T follicular helper cell (primary cell): ENCODE data around the gene HS6ST2.

Experiments
- DNase-seq: peaks from one replicate; pipeline ENCODE4 v3.0.0-alpha.2; 2020; ENCODE audit warnings: low read depth

HS6ST2 gene

DNA sequence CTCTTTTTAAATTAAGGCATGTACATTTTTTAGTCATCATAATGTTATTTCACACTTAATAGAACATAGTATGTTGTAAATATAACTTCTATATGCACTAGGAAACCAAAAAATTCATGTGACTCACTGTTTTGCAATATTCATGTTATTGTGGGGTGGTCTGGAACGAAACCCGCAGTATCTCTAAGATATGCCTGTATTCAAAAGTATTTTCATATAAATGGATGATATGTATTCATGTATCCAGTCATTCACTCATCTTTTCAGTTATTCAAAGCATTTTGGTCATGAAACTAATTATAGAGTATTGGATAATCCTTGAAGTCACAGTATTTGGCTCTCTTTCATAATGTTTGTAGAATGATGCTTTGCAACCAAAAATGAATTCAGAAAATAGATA is 168.1 kb downstream of the HS6ST2 start:
- no peak for DNase-seq

GRCh38 chrX:132786217-132786616 is 172.2 kb downstream of the HS6ST2 start:
- no peak for DNase-seq

DNA sequence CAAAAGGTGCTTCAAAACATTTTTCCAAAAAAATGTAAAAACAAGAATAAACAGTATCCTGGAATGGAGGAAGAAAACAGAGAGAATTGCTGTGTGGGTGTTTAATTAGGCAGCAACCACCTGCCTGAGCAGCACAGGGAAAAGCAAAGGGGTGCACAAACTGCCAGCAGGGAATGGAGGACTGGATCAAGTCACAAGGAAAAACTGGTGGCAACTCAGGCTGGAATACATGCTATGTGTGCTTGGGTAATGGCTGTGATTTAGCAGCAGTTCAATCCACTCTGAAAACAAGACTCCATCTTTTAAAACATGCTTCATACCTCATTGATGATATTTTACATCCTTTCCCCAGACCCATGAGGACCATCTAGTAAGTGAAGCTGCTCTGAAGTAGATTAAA is 179.5 kb downstream of the HS6ST2 start:
- no peak for DNase-seq

- no peak for DNase-seq
Measured at GRCh38 chrX:132776486-132777210, 181.8 kb downstream of the HS6ST2 start.

DNA sequence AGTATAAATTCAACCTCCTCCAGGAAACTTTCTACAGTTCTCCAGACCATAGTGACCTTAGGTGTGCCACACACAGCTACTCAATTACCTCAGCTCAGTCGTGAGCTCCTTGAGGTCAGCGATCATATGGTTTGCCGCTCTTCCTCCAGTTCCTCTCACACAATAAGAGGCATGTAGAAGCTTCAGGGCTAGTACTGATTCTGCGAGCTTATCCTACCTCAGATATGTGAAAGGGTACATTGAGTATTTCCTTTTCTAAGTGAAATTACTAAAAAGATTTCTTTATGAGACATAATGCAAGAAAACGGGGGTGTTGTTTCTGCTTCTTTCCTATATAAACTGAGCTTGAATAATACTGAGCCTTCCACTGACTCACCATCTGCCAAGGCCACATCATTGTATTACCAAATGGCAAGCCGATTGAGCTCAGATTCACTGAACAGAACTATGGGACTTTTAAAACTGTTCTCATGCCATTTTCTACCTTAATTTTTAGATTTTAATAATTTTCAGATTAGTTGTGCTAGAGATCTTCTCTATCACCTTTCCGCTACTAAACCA is 183.1 kb downstream of the HS6ST2 start:
- DNase-seq: no peak

DNA sequence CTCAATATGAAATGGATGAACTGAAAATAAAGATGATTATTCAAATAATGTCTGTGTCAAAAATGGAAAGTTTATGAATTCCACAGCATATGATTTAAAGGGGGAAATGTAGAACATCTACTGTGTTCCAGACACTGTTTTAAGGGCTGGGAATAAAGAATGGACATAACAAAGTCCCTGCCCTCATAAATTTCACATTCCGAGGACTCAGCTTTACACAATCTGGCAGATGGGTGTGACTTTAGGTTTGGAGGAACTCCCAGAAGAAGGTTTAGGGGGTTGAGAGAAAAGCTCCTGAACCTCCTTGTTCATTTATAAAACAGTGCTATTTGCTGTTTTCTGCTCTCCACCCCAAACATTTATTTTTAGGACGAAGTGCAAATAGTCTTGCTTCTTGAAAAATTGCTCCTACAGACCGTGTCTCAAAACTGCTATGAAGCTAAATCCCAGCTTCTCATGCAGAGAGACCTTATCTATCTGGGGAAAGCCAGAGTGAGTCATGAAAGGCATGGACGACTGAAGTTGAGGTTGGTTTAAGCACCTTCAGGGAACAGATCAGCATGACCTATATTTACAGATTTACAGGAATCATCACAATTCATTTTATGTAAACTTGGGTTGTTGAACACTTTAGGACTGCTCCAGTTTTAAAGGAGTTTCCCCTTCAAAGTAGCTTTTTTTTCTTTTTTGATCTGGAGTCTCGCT is 184.3 kb downstream of the HS6ST2 start:
- DNase-seq: no peak

GRCh38 chrX:132769609-132770008 is 188.8 kb downstream of the HS6ST2 start:
- DNase-seq: no peak

- DNase-seq: no peak
Measured at GRCh38 chrX:132766452-132766851, 192.0 kb downstream of the HS6ST2 start.

DNA sequence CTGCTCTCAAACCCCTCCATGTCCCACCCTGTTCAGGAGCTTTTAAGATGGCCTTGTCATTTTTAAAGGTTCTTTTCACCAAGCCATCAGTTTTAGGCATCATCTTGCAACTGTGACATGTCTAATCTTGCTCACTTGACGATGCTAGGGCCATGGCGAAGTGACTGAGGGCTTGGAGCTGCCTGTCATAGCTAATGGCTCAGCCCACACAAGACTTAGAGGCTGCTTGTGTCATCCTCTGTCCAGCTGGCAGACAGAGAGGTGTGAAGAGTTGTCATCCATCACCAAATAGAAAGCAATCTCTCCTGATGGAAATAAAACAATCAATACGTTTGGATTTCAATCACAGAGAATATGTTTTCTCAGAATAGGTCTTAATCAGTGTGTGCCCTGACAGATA is 194.9 kb downstream of the HS6ST2 start:
- DNase-seq: no peak

GRCh38 chrX:132758759-132759158 is 199.7 kb downstream of the HS6ST2 start:
- no peak for DNase-seq

DNA sequence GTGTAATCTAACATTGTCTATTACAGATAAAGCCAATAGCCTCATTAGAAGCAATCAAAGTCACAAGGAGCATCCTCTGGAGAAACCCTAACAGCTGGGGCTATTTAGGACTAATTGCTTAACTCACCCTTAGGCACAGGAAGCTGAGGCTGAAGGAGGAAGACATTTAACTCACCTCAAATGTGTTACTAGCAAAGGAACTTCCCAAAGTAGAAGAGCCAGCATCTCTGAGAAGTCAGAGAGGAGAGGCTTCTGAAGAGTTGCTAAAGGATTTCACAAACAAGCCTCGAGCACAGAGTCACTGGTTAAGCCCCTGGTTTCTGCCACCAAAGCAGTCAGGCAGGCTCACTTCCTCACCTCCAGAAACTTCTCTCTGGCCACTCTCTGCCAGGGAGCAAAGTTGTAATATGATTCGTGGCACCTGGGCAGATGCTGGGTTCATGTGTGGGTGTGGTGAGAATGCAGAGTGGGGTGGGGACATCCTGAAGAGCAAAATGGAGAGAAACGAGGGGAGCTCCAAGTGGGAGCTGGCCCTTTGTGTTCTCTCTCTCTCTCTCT is 201.3 kb downstream of the HS6ST2 start:
- DNase-seq: no peak

DNA sequence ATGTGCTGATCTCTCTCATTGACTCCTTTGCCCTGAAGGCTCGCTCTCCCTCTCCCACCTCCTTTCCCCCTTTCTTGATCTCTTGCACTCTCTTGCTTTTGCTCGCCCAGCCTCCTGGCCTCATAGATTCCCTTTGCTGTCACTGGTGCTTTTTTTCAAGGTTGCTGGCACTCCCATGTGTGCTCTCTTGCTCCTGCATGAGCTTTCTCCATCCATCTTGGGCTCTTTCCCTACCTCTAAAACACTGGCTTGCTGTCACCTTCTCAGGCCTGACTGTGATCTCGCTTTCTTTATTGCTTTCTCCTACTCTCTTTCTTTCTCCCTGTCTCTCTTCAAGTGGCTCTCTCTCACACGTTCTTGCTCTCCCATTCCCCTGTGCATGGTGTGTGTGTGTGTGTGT is 202.0 kb downstream of the HS6ST2 start:
- DNase-seq: no peak

GRCh38 chrX:132751063-132751690 is 207.3 kb downstream of the HS6ST2 start:
- DNase-seq: no peak

GRCh38 chrX:132750331-132751062 is 207.9 kb downstream of the HS6ST2 start:
- no peak for DNase-seq

- no peak for DNase-seq
Measured at GRCh38 chrX:132749406-132749805, 209.0 kb downstream of the HS6ST2 start.

DNA sequence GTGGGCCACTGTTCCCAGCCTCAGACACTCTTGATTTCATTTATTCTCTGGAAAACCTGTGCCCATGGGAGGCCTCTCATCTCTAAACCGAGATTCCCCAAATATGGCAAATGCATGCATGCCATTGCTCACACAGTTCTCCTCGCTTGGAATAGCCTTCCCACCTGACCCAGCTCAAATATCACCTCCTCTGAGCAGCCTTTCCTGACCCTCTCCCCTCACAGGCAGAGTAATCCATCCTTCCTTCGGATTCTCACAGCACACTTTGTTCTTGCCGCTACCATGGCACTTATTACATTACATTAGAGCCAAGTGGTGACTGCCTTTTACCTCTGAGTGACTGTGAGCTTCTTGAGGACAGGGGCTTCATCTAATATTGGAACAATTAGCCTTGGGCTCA is 209.5 kb downstream of the HS6ST2 start:
- no peak for DNase-seq

- no peak for DNase-seq
Measured at GRCh38 chrX:132748268-132748667, 210.2 kb downstream of the HS6ST2 start.

DNA sequence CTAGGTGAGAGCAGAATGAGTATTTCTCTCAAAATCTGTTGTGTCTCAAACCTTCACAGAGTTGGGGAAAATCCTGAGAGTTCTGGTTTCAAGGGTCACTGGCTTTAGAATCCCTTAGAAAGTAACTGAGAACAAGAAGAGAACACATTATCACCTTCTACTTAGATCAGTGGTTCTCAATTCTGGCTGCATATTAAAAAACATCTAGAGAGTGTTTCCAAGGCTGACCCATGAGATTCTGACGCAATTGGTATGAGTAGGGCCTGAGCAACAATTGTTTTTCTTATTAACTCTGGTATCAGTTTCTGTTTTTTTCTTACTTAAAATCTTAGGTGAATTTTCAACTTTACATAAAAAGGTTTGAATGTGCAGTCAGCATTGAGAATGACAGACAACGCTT is 212.8 kb downstream of the HS6ST2 start:
- no peak for DNase-seq

DNA sequence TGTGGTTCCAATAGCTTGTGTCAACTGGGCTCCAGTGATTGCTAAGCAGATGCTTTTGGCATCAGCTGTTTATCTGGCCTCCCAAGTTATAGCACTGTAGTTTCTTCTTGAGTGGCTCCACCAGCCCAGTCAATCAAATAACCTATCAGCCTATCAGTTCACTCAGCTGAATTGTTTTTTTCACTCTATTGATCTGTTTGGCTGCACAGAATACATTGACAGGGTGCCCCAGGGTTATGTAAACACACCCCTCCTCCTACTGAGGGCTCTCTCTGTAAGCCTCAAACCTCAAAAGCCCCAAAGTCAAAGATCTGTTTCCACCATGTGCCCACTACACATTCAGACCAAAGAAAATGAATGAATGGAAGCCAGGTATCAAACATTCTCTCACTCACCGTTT is 214.0 kb downstream of the HS6ST2 start:
- DNase-seq: no peak

- no peak for DNase-seq
Measured at GRCh38 chrX:132743086-132743485, 215.3 kb downstream of the HS6ST2 start.

- no peak for DNase-seq
Measured at GRCh38 chrX:132742246-132742645, 216.2 kb downstream of the HS6ST2 start.

DNA sequence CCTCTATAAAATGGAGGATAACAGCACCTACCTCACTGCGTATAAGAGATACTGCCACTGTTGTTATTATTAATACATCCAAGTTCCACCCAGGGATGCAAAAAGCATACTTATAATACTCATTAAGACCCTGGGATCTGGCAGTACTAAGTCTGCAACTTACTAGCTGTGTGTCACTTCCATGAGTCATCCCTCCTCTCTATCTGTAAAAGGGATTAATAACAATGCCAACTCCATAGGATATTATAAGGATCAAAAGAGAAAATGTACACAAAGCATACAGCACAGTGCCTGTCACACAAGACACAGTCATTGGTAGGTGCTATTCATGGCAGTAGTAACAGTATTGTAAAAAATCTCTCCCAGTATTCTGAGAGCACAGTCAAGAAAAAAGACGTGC is 216.7 kb downstream of the HS6ST2 start:
- DNase-seq: no peak
